HepG2 (cell line): ENCODE measurements around the gene SLC2A4. TPM values are rescaled to one million over a fixed set of nuclear protein-coding genes. Genes with fewer than 3 reads are reported as not detected.

Experiments used
- ATAC-seq: fragments of 200-7000 bp; cut with Tn5 transposase; 3 replicates; pipeline ENCODE4 v1.9.1; 2020; ENCODE audit warnings: mild to moderate bottlenecking, moderate library complexity
- BruUV-seq: library from RNA; stranded (reverse); fragments of 400-500 nt; replicated peaks from 2 replicates; lab custom pipeline; 2021; lab: Mats Ljungman, UMichigan
- CTCF ChIA-PET: fragments of 300-600 bp; formaldehyde crosslinking; extraction: SDS; loops from one replicate; lab custom pipeline; 2021; ENCODE audit warnings: low total read pairs, inconsistent platforms, low intra/inter-chr PET ratio; lab: Yijun Ruan, JAX
- POLR2A ChIA-PET: fragments of 350-600 bp; sonication (Branson Sonifier 250); formaldehyde crosslinking; loops from one replicate; lab custom pipeline; 2020; ENCODE audit warnings: antibody characterized with exemption, inconsistent platforms; lab: Yijun Ruan, JAX
- DNase-seq: peaks from one replicate; pipeline ENCODE4 v3.0.0-alpha.2; 2015; ENCODE audit warnings: low spot score
- FAIRE-seq: peaks from 3 replicates; lab custom pipeline; 2011; peaks lifted over from hg19 to GRCh38; lab: Jason Lieb, UNC
- H2AFZ ChIP-seq: one replicate; pipeline ENCODE4 v1.6.1; 2011; ENCODE audit warnings: low read length, inconsistent platforms
- H3K27ac ChIP-seq: fragments of 300-600 bp; 3 replicates; pipeline ENCODE4 v1.8.0; 2011; ENCODE audit warnings: mixed run types, mild to moderate bottlenecking, mixed read lengths, low read length, inconsistent platforms; ENCODE audit not compliant: insufficient read depth; ENCODE audit errors: extremely low read length
- H3K27me3 ChIP-seq, 2 experiments: fragments of 200-600 bp in 1 of 2; 2 replicates in 1 of 2; 3 replicates in 1 of 2; pipeline versions ENCODE4 v1.6.0 to v1.8.0; 2011; ENCODE audit warnings: low read length in 2 of 2, mild to moderate bottlenecking in 2 of 2, moderate library complexity in 2 of 2, inconsistent platforms in 1 of 2; ENCODE audit not compliant: insufficient read depth in 2 of 2, control insufficient read depth in 1 of 2
- H3K36me3 ChIP-seq, 2 experiments: fragments of 200-600 bp in 1 of 2; replicated peaks in 1 of 2; 2 replicates in 1 of 2; 3 replicates in 1 of 2; pipeline versions ENCODE4 v1.5.1 to v1.8.0; 2011; ENCODE audit warnings: low read length in 2 of 2, inconsistent platforms in 1 of 2; ENCODE audit not compliant: insufficient read depth in 2 of 2, control insufficient read depth in 1 of 2
- H3K4me1 ChIP-seq: 2 replicates; pipeline ENCODE4 v1.5.1; 2012; ENCODE audit warnings: low read length, inconsistent platforms; ENCODE audit not compliant: insufficient read depth
- H3K4me2 ChIP-seq: 2 replicates; pipeline ENCODE4 v1.6.0; 2011; ENCODE audit warnings: low read depth, low read length, inconsistent platforms
- H3K4me3 ChIP-seq, 3 experiments: fragments of 200-600 bp in 1 of 3; sonication (generic), shearing (Covaris generic) in 1 of 3; replicated peaks in 1 of 3; 2 replicates each; pipeline ENCODE4 v1.5.1; 2011 to 2016; ENCODE audit warnings: low read length in 3 of 3, inconsistent platforms in 2 of 3, low read depth in 2 of 3, mild to moderate bottlenecking in 2 of 3, control low read depth in 1 of 3, mixed read lengths in 1 of 3; ENCODE audit not compliant: insufficient read depth in 1 of 3
- H3K79me2 ChIP-seq: one replicate; pipeline ENCODE4 v1.6.1; 2011; ENCODE audit warnings: low read length, inconsistent platforms; ENCODE audit not compliant: insufficient read depth
- H3K9ac ChIP-seq: 2 replicates; pipeline ENCODE4 v1.6.0; 2011; ENCODE audit warnings: mild to moderate bottlenecking, low read depth, low read length, inconsistent platforms; ENCODE audit not compliant: insufficient read depth
- H3K9me3 ChIP-seq: 2 replicates; pipeline ENCODE4 v1.5.1; 2012; ENCODE audit warnings: mild to moderate bottlenecking, low read length
- H4K20me1 ChIP-seq: 2 replicates; pipeline ENCODE4 v1.6.0; 2011; ENCODE audit warnings: inconsistent platforms, mild to moderate bottlenecking, low read length, moderate library complexity; ENCODE audit not compliant: insufficient read depth
- BORCS8-MEF2B ChIP-seq: sonication (generic); formaldehyde crosslinking; IDR thresholded peaks from 2 replicates; pipeline ENCODE4 v1.8.0; 2022; ENCODE audit warnings: mild to moderate bottlenecking, missing genetic modification reagents
- EED ChIP-seq: sonication (generic); formaldehyde crosslinking; IDR thresholded peaks from 2 replicates; pipeline ENCODE4 v1.5.0; 2020; ENCODE audit warnings: mild to moderate bottlenecking, missing genetic modification reagents
- FOSL2 ChIP-seq: sonication (generic); formaldehyde crosslinking; IDR thresholded peaks from 2 replicates; pipeline ENCODE4 v1.4.0; 2020; ENCODE audit warnings: missing genetic modification reagents
- HOXD1 ChIP-seq: sonication (generic); formaldehyde crosslinking; IDR thresholded peaks from 2 replicates; pipeline ENCODE4 v1.5.0; 2020; ENCODE audit warnings: missing genetic modification reagents
- LCORL ChIP-seq, 2 experiments: fragments of 450-650 bp in 1 of 2; sonication (generic) in 1 of 2; formaldehyde crosslinking in 1 of 2; IDR thresholded peaks; 2 replicates each; pipeline versions ENCODE4 v1.5.0 to v1.6.1; 2017 to 2020; ENCODE audit warnings: antibody characterized with exemption in 1 of 2, missing genetic modification reagents in 1 of 2
- SRF ChIP-seq: IDR thresholded peaks from 2 replicates; pipeline ENCODE4 v1.6.1; 2011; ENCODE audit warnings: mild to moderate bottlenecking, low read depth, low read length, moderate library complexity
- THAP8 ChIP-seq: sonication (generic); formaldehyde crosslinking; IDR thresholded peaks from 2 replicates; pipeline ENCODE4 v1.5.1; 2020; ENCODE audit warnings: missing genetic modification reagents, mild to moderate bottlenecking, borderline replicate concordance
- YEATS2 ChIP-seq: sonication (generic); formaldehyde crosslinking; IDR thresholded peaks from 2 replicates; pipeline ENCODE4 v1.4.0; 2020; ENCODE audit warnings: missing genetic modification reagents, borderline replicate concordance
- ZBTB20 ChIP-seq: sonication (generic); formaldehyde crosslinking; IDR thresholded peaks from 2 replicates; pipeline ENCODE4 v1.8.1; 2023; ENCODE audit warnings: missing genetic modification reagents, low read depth, mild to moderate bottlenecking, borderline replicate concordance
- ZNF772 ChIP-seq: sonication (generic); formaldehyde crosslinking; IDR thresholded peaks from 2 replicates; pipeline ENCODE4 v1.5.0; 2020; ENCODE audit warnings: mild to moderate bottlenecking, missing genetic modification reagents
- WGBS: methylation state at CpG from one replicate; pipeline ENCODE4 v1.1.6; 2017; ENCODE audit warnings: low lambda C conversion rate; 5-methylcytosine and 5-hydroxymethylcytosine counted together
- in situ Hi-C: cut with HindIII; loops from 2 replicates; pipeline ENCODE4 v1.10.0; 2017; ENCODE audit warnings: low pct_unique_long_range_greater_than_20kb; ENCODE audit not compliant: extremely low pct_ligation_motif_present
- intact Hi-C: fragments of 100-400 bp; cut with micrococcal nuclease; formaldehyde crosslinking; loops from one replicate; pipeline ENCODE4 v1.10.0; 2022; ENCODE audit not compliant: unreplicated experiment
- polyA plus RNA-seq, 8 experiments: library from polyadenylated mRNA; depleted of rRNA in 3 of 8; stranded (reverse) in 7 of 8; unstranded in 1 of 8; fragments of >200 nt; fragmentation: Illumina TruSeq in 4 of 8; extraction: Trizol in 4 of 8; gene quantifications; 2 replicates each; pipeline versions ENCODE4 v1.2.1 to v1.2.3, GENCODE V29; 2011 to 2016; ENCODE audit warnings: low read depth in 4 of 8, missing spikeins in 1 of 8, mixed read lengths in 1 of 8; ENCODE audit not compliant: insufficient read depth in 1 of 8
- total RNA-seq, 5 experiments: library from RNA; depleted of rRNA; stranded (reverse); fragments of >200 nt; fragmentation: Illumina TruSeq; extraction: Trizol; gene quantifications; 2 replicates each; pipeline ENCODE4 v1.2.3, GENCODE V29; 2016; ENCODE audit warnings: low read depth in 1 of 5
- TF ChIP-seq, protein P1 (sequence below): sonication (generic); formaldehyde crosslinking; IDR thresholded peaks from 2 replicates; pipeline ENCODE4 v1.8.1; 2023; ENCODE audit warnings: mild to moderate bottlenecking, missing genetic modification reagents, borderline replicate concordance

Gene SLC2A4
- total and polyA plus RNA-seq, 2 of the 13 experiments (the other 11 are each of a cell fraction or from before 2014, with no cell fraction given), result 4.9 to 5.8 TPM

DNA sequence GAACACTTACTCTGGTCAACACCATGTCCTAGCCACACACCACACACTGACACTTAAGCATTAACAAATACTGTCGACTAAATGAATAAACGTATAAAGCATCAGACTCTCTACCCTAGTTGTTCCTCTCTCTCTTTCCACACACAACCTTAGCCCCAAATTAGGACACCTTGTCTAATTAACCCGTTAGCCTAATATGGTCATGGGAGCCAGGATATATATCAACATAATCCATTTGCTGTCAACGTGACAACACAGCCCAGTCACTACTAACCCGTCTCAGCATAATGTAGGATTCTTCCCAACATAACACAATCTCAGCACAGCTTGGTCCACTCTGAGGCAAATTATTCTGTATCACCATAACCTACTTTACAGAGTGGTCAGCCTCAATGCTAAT is 49.4 kb upstream of the SLC2A4 start:
- in situ Hi-C loops, result no loop called here

GRCh38 chr17:7233701-7234082 is 47.8 kb upstream of the SLC2A4 start:
- 0% methylated on average over 9 of the region's 9 CpGs for WGBS
- FAIRE-seq, result no peak
- Histone ChIP-seq H3K4me3 (peak overlapping the region; percentile 66 to 93 (median 89)), H3K27me3 (no peaks in the 10 kb centered on the region; a peak in 1 of 5 replicates), H3K4me2 (peak overlapping the region; percentile 92), H3K36me3 (peaks cover 24 to 50% of the 10 kb centered on the region in 2 experiments), H3K9ac (peak overlapping the region; percentile 83), H4K20me1 (peaks cover 13% of the 10 kb centered on the region; the same call in 1 of the 2 replicates), H3K4me1 (peaks cover 53% of the 10 kb centered on the region), H3K79me2 (peaks cover 57% of the 10 kb centered on the region), H3K27ac (peak overlapping the region; percentile 79), H3K9me3 (no peaks in the 10 kb centered on the region), H2AFZ (no peak overlapping the region)
- in situ Hi-C loops (no loop called here), intact Hi-C loops (loop anchor here (10.0 kb wide), 1 partner anchor 59 kb away; the partner anchor contains the start of gene ASGR1)
- ChIA-PET POLR2A (interaction anchor here (0.7 to 8.9 kb wide), 18 partner anchors 9 to 198 kb away, joined by 3 to 140 read pairs (median 5); partner anchors contain the start of genes ACADVL, ASGR1, ASGR2 and CTDNEP1), CTCF (no interaction called here)
- TF ChIP-seq HOXD1 (CRISPR knock-in tag) (no peak), EED (CRISPR knock-in tag) (0 out of 2 replicates have a peak, but pooled peaks have one; percentile 5), THAP8 (CRISPR knock-in tag) (peak; percentile 23; the same call in 1 of the 2 replicates), ZNF772 (no peak), BORCS8-MEF2B (0 out of 2 replicates have a peak, but pooled peaks have one; percentile 0), ZBTB20 (0 out of 2 replicates have a peak, but pooled peaks have one; percentile 60), LCORL (IDR thresholded peaks at IDR 0.05) (no peak), LCORL (CRISPR knock-in tag; IDR thresholded peaks at IDR 0.05) (peak; percentile 3; the same call in 1 of the 2 replicates)
- TF ChIP-seq, protein P1, sequence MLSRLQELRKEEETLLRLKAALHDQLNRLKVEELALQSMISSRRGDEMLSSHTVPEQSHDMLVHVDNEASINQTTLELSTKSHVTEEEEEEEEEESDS (CRISPR knock-in tag), result 0 out of 2 replicates have a peak, but pooled peaks have one; percentile 21
- no peak for DNase-seq
- BruUV-seq, result no TSS peak
- peak; percentile 12 for ATAC-seq

More for the DNA sequence above, 49.4 kb upstream of the SLC2A4 start:
- BruUV-seq, result TSS peak; percentile 33
- Histone ChIP-seq H3K27ac (no peak overlapping the region), H4K20me1 (peaks cover 13% of the 10 kb centered on the region; the same call in 1 of the 2 replicates), H3K4me1 (peaks cover 48% of the 10 kb centered on the region), H3K9ac (peak overlapping the region; percentile 53; the same call in 1 of the 2 replicates), H3K36me3 (peaks cover 30 to 63% of the 10 kb centered on the region in 2 experiments), H3K9me3 (no peaks in the 10 kb centered on the region), H3K4me2 (peak overlapping the region; percentile 92), H3K79me2 (peaks cover 49% of the 10 kb centered on the region), H3K27me3 (no peaks in the 10 kb centered on the region; a peak in 1 of 5 replicates), H3K4me3 (peak overlapping the region; percentile 22 to 93 (median 89); a peak in 5 of 6 replicates), H2AFZ (no peak overlapping the region)
- ChIA-PET CTCF (no interaction called here), POLR2A (interaction anchor here (8.9 kb wide), 1 partner anchor 10 kb away, joined by 140 read pairs; the partner anchor contains the start of genes ACADVL and DLG4)
- intact Hi-C loops, result loop anchor here (10.0 kb wide), 1 partner anchor 57 kb away; the partner anchor contains the start of gene ASGR1
- TF ChIP-seq SRF (0 out of 2 replicates have a peak, but pooled peaks have one; percentile 35), FOSL2 (CRISPR knock-in tag) (no peak), YEATS2 (CRISPR knock-in tag) (no peak)
- DNase-seq (no peak), ATAC-seq (no peak), FAIRE-seq (no peak)
- WGBS, result 86% methylated on average over 5 of the region's 5 CpGs
